Panc1 (cell line): ENCODE results near the gene KCNB1. TPM values are rescaled to one million over a fixed set of nuclear protein-coding genes. Genes with fewer than 3 reads are reported as not detected.

Source experiments
- ATAC-seq: fragments of 200-7000 bp; cut with Tn5 transposase; 2 replicates; pipeline ENCODE4 v1.9.1; 2020; ENCODE audit warnings: mild to moderate bottlenecking, moderate library complexity
- BruUV-seq: library from RNA; stranded (reverse); fragments of 400-500 nt; replicated peaks from 2 replicates; lab custom pipeline; 2021; lab: Mats Ljungman, UMichigan
- CTCF ChIA-PET: fragments of 300-600 bp; sonication (Branson Sonifier 250); formaldehyde crosslinking; loops from one replicate; lab custom pipeline; 2022; ENCODE audit warnings: antibody characterized with exemption; lab: Charles Lee
- POLR2A ChIA-PET: fragments of 300-600 bp; sonication (Branson Sonifier 250); formaldehyde crosslinking; loops from one replicate; lab custom pipeline; 2022; ENCODE audit warnings: antibody characterized with exemption; lab: Charles Lee
- DNase-seq: peaks from one replicate; pipeline ENCODE4 v3.0.0-alpha.2; 2010; ENCODE audit warnings: low read depth, low spot score
- H3K27ac ChIP-seq: 2 replicates; pipeline ENCODE4 v1.5.1; 2011; ENCODE audit warnings: mild to moderate bottlenecking, low read length, inconsistent platforms
- H3K27me3 ChIP-seq: fragments of 200-500 bp; sonication (Bioruptor generic); 2 replicates; pipeline ENCODE4 v1.6.0; 2014; ENCODE audit warnings: low read length, inconsistent platforms; ENCODE audit not compliant: control insufficient read depth, insufficient read depth
- H3K36me3 ChIP-seq: fragments of 200-500 bp; sonication (Bioruptor generic); 2 replicates; pipeline ENCODE4 v1.5.1; 2014; ENCODE audit warnings: inconsistent platforms, mild to moderate bottlenecking, low read length, moderate library complexity; ENCODE audit not compliant: control insufficient read depth, insufficient read depth
- H3K4me1 ChIP-seq: 2 replicates; pipeline ENCODE4 v1.5.1; 2011; ENCODE audit warnings: inconsistent platforms, mild to moderate bottlenecking, low read length, moderate library complexity; ENCODE audit not compliant: control insufficient read depth, insufficient read depth
- H3K4me3 ChIP-seq, 2 experiments: 2 replicates each; pipeline ENCODE4 v1.5.1; 2011 to 2012; ENCODE audit warnings: low read depth in 2 of 2, low read length in 2 of 2, mild to moderate bottlenecking in 2 of 2, inconsistent platforms in 1 of 2, moderate library complexity in 1 of 2
- H3K9me3 ChIP-seq: fragments of 200-500 bp; sonication (Bioruptor generic); 2 replicates; pipeline ENCODE4 v1.5.1; 2014; ENCODE audit warnings: low read depth, mild to moderate bottlenecking, inconsistent platforms, low read length, moderate library complexity; ENCODE audit not compliant: control insufficient read depth, insufficient read depth
- CTCF ChIP-seq: fragments of 450-650 bp; IDR thresholded peaks from 2 replicates; pipeline ENCODE4 v1.5.1; 2017; ENCODE audit warnings: mild to moderate bottlenecking
- POLR2AphosphoS5 ChIP-seq: IDR thresholded peaks from 2 replicates; pipeline ENCODE4 v1.6.1; 2012; ENCODE audit warnings: mild to moderate bottlenecking, low read depth, low read length, moderate library complexity
- REST ChIP-seq, 2 experiments: IDR thresholded peaks; 2 replicates each; pipeline ENCODE4 v1.6.1; 2011 to 2012; ENCODE audit warnings: low read depth in 2 of 2, control low read depth in 1 of 2, low read length in 1 of 2, mild to moderate bottlenecking in 1 of 2, moderate library complexity in 1 of 2; ENCODE audit not compliant: insufficient read depth in 1 of 2
- SIN3A ChIP-seq: IDR thresholded peaks from 2 replicates; pipeline ENCODE4 v1.6.1; 2012; ENCODE audit warnings: low read depth, mild to moderate bottlenecking, low read length, moderate library complexity, borderline replicate concordance; ENCODE audit not compliant: insufficient read depth
- TCF7L2 ChIP-seq: IDR thresholded peaks from 2 replicates; pipeline ENCODE4 v1.6.1; 2011; ENCODE audit warnings: mild to moderate bottlenecking, low read depth, low read length, inconsistent platforms
- in situ Hi-C: cut with HindIII; loops from 2 replicates; pipeline ENCODE4 v1.10.0; 2016; ENCODE audit warnings: low sequenced_read_pairs, low pct_unique_long_range_greater_than_20kb
- intact Hi-C: fragments of 100-400 bp; cut with micrococcal nuclease; formaldehyde crosslinking; loops from one replicate; pipeline ENCODE4 v1.10.0; 2022; ENCODE audit not compliant: unreplicated experiment
- total RNA-seq: library from RNA; stranded (reverse); gene quantifications from one replicate; pipeline ENCODE4 v1.2.1, GENCODE V29; 2021; ENCODE audit not compliant: unreplicated experiment

KCNB1 gene
- total RNA-seq, 1 experiment from 2014 or later = 11.1 TPM

- CTCF ChIA-PET = no interaction called here
- no peak for DNase-seq
- Histone ChIP-seq H3K4me1 (no peaks in the 10 kb centered on the region), H3K36me3 (no peaks in the 10 kb centered on the region), H3K4me3 (no peak overlapping the region; a peak in 1 of 4 replicates), H3K9me3 (no peaks in the 10 kb centered on the region), H3K27me3 (peaks cover 2% of the 10 kb centered on the region; the same call in 1 of the 2 replicates), H3K27ac (no peak overlapping the region)
- POLR2A ChIA-PET = interaction anchor here (0.5 kb wide), 1 partner anchor 93 kb away, joined by 3 read pairs; no protein-coding TSS in a partner anchor
- ATAC-seq = no peak
- BruUV-seq = no TSS peak
- TF ChIP-seq CTCF = no peak
- TF ChIP-seq TCF7L2 = no peak
- TF ChIP-seq SIN3A = no peak
- TF ChIP-seq REST (IDR thresholded peaks at IDR 0.05; ENCODE audit: insufficient read depth in 1 of 2, low read depth in 2 of 2, low read length in 1 of 2) = no peak
- TF ChIP-seq POLR2AphosphoS5 = no peak
- intact Hi-C loops = no loop called here
- in situ Hi-C loops = no loop called here
Measured at GRCh38 chr20:49318091-49318429, 164.4 kb downstream of the KCNB1 start.

GRCh38 chr20:49316704-49317103, 165.8 kb downstream of the KCNB1 start:
- intact Hi-C loops (no loop called here), in situ Hi-C loops (no loop called here)
- Histone ChIP-seq H3K36me3 (no peaks in the 10 kb centered on the region), H3K9me3 (no peaks in the 10 kb centered on the region), H3K4me3 (no peak overlapping the region), H3K4me1 (no peaks in the 10 kb centered on the region), H3K27me3 (peaks cover 2% of the 10 kb centered on the region; the same call in 1 of the 2 replicates), H3K27ac (no peak overlapping the region)
- DNase-seq (no peak), ATAC-seq (no peak)
- BruUV-seq = no TSS peak
- ChIA-PET POLR2A (no interaction called here), CTCF (no interaction called here)
- TF ChIP-seq SIN3A = no peak
- TF ChIP-seq CTCF = no peak
- TF ChIP-seq POLR2AphosphoS5 = no peak
- no peak for TF ChIP-seq TCF7L2
